ENCODE results near the gene TMSB10. TPM values are rescaled to one million over a fixed set of nuclear protein-coding genes. Genes with fewer than 3 reads are reported as not detected.

TMSB10 gene
- total RNA-seq, 1 donor = 3,561 TPM

DNA sequence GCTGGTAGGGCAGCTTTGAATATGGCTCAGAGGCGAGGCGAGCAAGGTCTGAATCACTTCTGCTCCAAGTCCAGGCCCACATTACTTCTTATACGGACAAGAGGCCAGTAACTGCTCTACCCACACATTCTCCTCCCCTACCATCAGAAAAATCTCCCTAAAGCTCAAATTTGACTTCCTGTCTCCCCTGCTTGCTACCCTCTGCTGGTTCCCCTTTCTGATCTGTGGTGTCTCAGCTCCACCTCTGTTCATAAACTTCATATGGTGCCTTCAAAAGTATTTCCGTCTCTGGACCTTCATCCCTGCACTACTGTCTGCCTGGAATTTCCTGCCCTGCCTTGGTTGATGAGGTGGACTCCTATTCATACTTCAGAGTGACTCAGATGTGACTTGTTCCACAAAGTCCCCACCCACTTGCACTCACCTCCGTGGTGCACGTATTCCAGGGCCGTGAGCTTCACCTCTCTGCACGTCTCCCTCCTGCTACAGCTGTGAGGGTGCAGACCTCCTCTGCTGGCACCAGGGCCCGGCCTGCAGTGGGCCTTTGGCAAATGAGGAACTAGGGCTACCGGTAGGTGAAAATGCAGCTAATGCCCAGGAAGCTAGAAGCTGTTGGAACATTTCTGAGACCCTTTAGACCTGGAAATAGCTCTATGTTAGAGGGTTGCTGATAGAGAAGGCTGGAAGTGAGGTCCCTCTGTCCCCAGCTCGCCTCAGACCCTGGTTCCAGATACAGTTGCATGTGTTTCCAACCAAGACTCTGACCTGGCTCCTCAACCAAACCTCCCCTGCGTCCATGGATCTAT is 41.0 kb downstream of the TMSB10 start:
- no peak overlapping the region for H3K4me3 ChIP-seq (ENCODE audit: low read depth, low read length)
- DNase-seq (ENCODE audit: low read depth) = no peak
- TF ChIP-seq, protein P1, sequence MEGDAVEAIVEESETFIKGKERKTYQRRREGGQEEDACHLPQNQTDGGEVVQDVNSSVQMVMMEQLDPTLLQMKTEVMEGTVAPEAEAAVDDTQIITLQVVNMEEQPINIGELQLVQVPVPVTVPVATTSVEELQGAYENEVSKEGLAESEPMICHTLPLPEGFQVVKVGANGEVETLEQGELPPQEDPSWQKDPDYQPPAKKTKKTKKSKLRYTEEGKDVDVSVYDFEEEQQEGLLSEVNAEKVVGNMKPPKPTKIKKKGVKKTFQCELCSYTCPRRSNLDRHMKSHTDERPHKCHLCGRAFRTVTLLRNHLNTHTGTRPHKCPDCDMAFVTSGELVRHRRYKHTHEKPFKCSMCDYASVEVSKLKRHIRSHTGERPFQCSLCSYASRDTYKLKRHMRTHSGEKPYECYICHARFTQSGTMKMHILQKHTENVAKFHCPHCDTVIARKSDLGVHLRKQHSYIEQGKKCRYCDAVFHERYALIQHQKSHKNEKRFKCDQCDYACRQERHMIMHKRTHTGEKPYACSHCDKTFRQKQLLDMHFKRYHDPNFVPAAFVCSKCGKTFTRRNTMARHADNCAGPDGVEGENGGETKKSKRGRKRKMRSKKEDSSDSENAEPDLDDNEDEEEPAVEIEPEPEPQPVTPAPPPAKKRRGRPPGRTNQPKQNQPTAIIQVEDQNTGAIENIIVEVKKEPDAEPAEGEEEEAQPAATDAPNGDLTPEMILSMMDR (IDR thresholded peaks at IDR 0.05; ENCODE audit: insufficient read depth, low read depth, low read length) = no peak

DNA sequence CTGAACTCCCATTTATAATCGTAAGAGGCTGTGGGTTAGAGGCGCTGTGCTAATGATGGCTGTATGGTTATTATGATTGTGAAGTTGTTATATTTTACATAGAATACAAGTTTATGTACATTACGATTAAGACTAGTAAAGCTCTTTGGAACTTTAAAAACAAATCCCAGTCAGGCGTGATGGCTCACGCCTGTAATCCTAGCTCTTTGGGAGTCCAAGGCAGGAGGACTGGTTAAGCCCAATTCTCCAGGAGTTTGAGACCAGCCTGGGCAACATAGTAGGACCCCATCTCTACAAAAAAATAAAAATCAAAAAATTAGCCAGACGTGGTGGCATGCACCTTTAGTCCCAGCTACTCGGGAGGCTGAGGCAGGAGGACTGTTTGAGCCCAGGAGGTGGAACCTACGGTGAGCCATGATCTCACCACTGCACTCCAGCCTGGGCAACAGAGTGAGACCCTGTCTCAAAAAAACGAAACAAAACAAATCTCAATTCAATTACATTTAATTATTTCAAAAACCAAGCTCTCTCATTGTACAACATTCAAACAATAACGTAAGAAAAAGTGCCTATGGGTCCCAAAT is 41.6 kb downstream of the TMSB10 start:
- H3K4me3 ChIP-seq (ENCODE audit: low read depth, low read length) = no peak overlapping the region
- TF ChIP-seq, protein P1 (IDR thresholded peaks at IDR 0.05; ENCODE audit: insufficient read depth, low read depth, low read length) = no peak
- DNase-seq (ENCODE audit: low read depth) = no peak

DNA sequence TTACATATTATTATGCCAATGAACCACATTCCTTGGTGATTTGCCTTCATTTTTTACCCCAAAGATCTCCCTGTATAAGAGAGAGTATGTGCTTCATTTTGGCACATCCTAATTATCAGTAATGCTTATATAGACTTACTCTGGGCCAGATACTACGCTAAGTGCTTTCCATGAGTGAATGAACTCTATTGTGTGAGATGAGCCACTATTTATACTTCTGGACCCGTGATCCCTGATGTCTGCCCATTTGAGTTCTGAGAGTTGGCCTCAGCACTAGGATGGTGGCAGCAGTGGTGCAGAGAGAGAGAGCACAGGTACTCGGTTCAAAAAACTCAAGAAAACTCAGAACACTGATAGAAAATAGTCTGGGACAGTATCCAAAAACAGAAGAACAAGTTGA is 48.1 kb downstream of the TMSB10 start:
- no peak for DNase-seq (ENCODE audit: low read depth)
- no peak overlapping the region for H3K4me3 ChIP-seq (ENCODE audit: low read depth, low read length)

DNA sequence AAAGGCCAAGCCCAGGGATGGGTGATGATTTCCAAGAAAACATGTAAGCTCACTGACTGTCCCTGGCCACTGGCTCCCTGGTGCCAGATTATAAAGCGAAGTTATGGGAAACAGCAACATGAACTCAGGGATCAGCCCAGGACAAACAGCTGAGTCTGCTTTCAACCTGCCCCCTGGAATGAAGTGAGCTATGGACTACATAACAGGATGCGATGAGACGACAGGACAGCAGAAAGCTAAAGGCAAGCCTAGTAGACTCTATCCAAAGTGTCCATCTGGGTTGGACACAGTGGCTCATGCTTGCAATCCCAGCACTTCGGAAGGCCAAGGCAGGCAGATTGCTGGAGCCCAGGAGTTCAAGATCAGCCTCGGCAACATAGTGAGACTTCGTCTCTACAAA is 48.9 kb downstream of the TMSB10 start:
- DNase-seq (ENCODE audit: low read depth) = no peak
- H3K4me3 ChIP-seq (ENCODE audit: low read depth, low read length) = no peak overlapping the region
- TF ChIP-seq, protein P1 (IDR thresholded peaks at IDR 0.05; ENCODE audit: insufficient read depth, low read depth, low read length) = no peak

More for the DNA sequence above, 48.1 kb downstream of the TMSB10 start:
- TF ChIP-seq, protein P1 (IDR thresholded peaks at IDR 0.05; ENCODE audit: insufficient read depth, low read depth, low read length) = no peak

Other genes with a start within 250 kb of the TMSB10 start
- gene TRABD2A, start 24.6 kb upstream of the TMSB10 start, total RNA-seq = 1.3 and 1.7 TPM in 2 replicates
- gene KCMF1, start 65.5 kb downstream of the TMSB10 start, total RNA-seq = 39.6 and 80.3 TPM in 2 replicates
- gene TCF7L1, start 227.7 kb downstream of the TMSB10 start, total RNA-seq = 4.3 and 9.0 TPM in 2 replicates